ENCODE measurements around the gene CFAP57. TPM values are rescaled to one million over a fixed set of nuclear protein-coding genes. Genes with fewer than 3 reads are reported as not detected.

The CFAP57 gene
- total and polyA plus RNA-seq, 2 experiments from 2014 or later = 0.09 TPM; not detected in 1

DNA sequence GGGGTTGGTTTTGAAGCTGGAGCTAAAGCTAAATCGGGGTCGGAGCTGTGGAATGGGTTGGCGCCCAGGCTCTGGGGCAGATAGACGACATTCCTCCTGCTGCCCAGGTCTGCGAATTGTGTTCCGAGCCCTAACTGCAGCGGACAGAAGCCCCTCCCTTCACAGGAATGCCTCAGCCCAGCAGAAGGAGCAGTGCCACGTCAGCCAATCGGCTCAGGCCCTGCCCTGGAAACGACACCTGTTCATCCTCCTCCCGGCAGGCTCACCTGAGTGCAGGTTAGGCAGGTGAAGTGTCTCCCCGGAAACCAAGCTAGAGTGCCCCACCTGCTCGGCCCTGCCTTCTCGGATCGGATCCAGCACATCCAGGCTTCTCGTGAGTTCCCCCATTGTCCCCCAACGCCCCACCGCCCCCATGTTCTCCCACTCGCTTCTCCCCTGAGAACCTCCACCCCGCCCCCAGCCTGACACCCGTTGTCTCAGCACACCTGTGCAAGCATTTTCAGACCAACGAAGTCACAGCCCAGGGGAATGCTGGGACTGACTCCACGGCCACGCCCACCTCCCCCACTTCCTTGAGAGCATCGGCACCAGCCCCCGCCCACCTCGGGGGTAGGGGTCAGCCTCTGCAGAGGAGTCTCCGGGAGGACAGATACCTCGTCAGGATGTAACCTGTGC is 98.4 kb downstream of the CFAP57 start:
- no peaks in the 10 kb centered on the region for H3K9me3 ChIP-seq (ENCODE audit: low read depth)
- no peaks in the 10 kb centered on the region for H3K36me3 ChIP-seq
- H3K4me1 ChIP-seq (ENCODE audit: low read depth) = peaks cover 10% of the 10 kb centered on the region
- TF ChIP-seq, protein P1, sequence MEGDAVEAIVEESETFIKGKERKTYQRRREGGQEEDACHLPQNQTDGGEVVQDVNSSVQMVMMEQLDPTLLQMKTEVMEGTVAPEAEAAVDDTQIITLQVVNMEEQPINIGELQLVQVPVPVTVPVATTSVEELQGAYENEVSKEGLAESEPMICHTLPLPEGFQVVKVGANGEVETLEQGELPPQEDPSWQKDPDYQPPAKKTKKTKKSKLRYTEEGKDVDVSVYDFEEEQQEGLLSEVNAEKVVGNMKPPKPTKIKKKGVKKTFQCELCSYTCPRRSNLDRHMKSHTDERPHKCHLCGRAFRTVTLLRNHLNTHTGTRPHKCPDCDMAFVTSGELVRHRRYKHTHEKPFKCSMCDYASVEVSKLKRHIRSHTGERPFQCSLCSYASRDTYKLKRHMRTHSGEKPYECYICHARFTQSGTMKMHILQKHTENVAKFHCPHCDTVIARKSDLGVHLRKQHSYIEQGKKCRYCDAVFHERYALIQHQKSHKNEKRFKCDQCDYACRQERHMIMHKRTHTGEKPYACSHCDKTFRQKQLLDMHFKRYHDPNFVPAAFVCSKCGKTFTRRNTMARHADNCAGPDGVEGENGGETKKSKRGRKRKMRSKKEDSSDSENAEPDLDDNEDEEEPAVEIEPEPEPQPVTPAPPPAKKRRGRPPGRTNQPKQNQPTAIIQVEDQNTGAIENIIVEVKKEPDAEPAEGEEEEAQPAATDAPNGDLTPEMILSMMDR (IDR thresholded peaks at IDR 0.05; ENCODE audit: low read depth, low read length) = no peak
- DNase-seq (ENCODE audit: low read depth in 1 of 2, low spot score in 1 of 2) = peak; percentile 9 to 52
- no peaks in the 10 kb centered on the region for H3K27me3 ChIP-seq
- H3K4me3 ChIP-seq = peak overlapping the region; percentile 15
- no peak overlapping the region for H3K27ac ChIP-seq

GRCh38 chr1:43271186-43272118 is 99.3 kb downstream of the CFAP57 start:
- Histone ChIP-seq H3K27me3 (no peaks in the 10 kb centered on the region), H3K9me3 (ENCODE audit: low read depth) (no peaks in the 10 kb centered on the region), H3K4me1 (ENCODE audit: low read depth) (peaks cover 10% of the 10 kb centered on the region), H3K4me3 (no peak overlapping the region), H3K27ac (no peak overlapping the region), H3K36me3 (no peaks in the 10 kb centered on the region)
- TF ChIP-seq, protein P1 (IDR thresholded peaks at IDR 0.05; ENCODE audit: low read depth, low read length) = no peak
- DNase-seq (ENCODE audit: low read depth in 1 of 2, low spot score in 1 of 2) = no peak

- Histone ChIP-seq H3K9me3 (ENCODE audit: low read depth) (no peaks in the 10 kb centered on the region), H3K27me3 (no peaks in the 10 kb centered on the region), H3K4me1 (ENCODE audit: low read depth) (peaks cover 10% of the 10 kb centered on the region), H3K27ac (no peak overlapping the region), H3K36me3 (no peaks in the 10 kb centered on the region), H3K4me3 (no peak overlapping the region)
- no peak for DNase-seq (ENCODE audit: low read depth in 1 of 2, low spot score in 1 of 2)
- TF ChIP-seq, protein P1 (IDR thresholded peaks at IDR 0.05; ENCODE audit: low read depth, low read length) = no peak
Measured at GRCh38 chr1:43272161-43272560, 100.0 kb downstream of the CFAP57 start.

- no peak for DNase-seq (ENCODE audit: low read depth in 1 of 2, low spot score in 1 of 2)
- Histone ChIP-seq H3K27ac (no peak overlapping the region), H3K4me1 (ENCODE audit: low read depth) (peaks cover 3% of the 10 kb centered on the region), H3K27me3 (no peaks in the 10 kb centered on the region), H3K9me3 (ENCODE audit: low read depth) (no peaks in the 10 kb centered on the region), H3K4me3 (no peak overlapping the region), H3K36me3 (no peaks in the 10 kb centered on the region)
- TF ChIP-seq, protein P1 (IDR thresholded peaks at IDR 0.05; ENCODE audit: low read depth, low read length) = no peak
Measured at GRCh38 chr1:43272576-43273571, 100.7 kb downstream of the CFAP57 start.

DNA sequence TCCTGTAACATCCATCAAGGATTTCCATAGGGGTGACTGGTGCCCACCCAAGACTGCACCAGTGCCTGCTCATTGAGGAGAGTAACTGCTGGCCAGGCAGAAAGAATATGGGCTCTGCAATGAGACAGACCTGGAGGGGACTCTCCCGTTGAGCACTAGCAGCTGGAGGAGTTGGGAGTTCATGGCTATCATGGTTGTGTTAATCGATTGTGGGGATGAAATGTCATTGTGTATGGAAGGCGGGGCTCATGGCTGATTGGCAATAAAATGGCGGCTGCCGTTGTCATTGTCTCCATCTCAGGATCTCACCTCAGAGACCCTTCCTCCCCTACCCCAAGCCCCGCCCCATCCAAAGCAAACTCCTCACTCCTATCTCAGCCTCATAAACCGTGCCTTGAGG is 101.6 kb downstream of the CFAP57 start:
- no peaks in the 10 kb centered on the region for H3K9me3 ChIP-seq (ENCODE audit: low read depth)
- no peak overlapping the region for H3K4me3 ChIP-seq
- no peaks in the 10 kb centered on the region for H3K27me3 ChIP-seq
- no peaks in the 10 kb centered on the region for H3K36me3 ChIP-seq
- TF ChIP-seq, protein P1 (IDR thresholded peaks at IDR 0.05; ENCODE audit: low read depth, low read length) = no peak
- H3K27ac ChIP-seq = no peak overlapping the region
- no peak for DNase-seq (ENCODE audit: low read depth in 1 of 2, low spot score in 1 of 2)
- no peaks in the 10 kb centered on the region for H3K4me1 ChIP-seq (ENCODE audit: low read depth)

Measured in cardiac muscle cell (in vitro differentiated cells and primary cell).